HG02885 (cell line): ENCODE measurements around the gene GPC6.

Source experiments
- ATAC-seq: cut with Tn5 transposase; IDR thresholded peaks from one replicate; pipeline ENCODE4 v1.9.1; 2021; ENCODE audit warnings: mild to moderate bottlenecking; ENCODE audit not compliant: unreplicated experiment, poor library complexity

GPC6 gene

DNA sequence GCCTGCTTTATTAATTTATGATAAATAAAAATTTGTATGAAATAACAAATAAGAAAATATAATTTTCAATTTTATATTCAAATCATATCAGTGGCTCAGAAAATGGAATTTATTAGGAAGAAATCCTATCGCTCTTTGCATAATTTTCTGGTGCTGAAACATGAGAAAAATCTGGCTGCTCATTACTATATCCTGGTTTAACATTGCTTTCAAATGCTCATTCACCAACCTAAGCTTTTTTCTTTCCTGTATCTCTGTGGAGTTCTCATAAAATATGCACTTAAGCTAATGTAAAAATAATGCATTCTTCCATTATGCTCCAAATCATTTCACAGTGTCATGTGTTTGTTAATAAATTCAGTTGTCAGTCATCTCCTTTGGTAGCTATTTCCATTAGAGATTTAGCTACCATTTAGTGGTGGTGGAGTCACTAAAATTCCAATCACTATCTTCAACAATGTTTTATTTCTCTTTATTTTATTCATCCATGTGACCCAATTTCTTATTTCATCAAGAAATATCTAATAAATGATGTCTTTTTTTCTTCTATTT lies 754.9 kb downstream of the GPC6 start:
- ATAC-seq = no peak

DNA sequence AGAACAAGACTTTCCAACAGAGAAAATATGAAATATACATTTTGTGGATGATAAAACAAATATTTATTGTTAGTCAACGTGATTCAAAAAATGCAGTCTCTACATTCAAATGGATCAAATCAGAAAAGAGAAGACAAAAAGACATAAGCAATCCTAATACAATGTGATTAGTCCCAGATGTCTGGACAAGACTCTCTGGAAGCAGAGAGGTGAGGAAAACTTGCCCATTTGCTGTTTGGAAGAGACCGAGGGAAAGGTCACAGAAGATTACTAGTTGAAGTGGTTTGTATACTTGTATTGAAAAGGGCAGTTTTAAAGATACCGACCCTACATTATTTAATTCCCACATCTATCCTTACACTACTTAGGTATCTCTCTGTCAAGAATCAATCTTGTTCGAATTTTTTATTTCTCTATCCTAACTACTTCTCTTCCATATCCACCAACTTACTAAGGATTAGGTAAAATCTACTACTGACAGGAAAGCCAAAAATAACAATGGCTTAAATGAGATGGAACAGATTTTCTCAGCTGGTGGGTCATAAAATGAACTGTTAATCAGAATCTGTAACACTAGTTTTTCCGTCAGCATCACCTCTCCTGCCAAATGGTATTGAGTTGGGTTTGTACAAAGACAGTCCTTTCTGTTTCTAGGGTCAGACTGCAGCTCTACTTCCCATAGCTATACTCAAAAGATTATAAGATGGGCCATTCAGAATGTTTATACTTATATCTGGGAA lies 755.7 kb downstream of the GPC6 start:
- ATAC-seq = no peak

DNA sequence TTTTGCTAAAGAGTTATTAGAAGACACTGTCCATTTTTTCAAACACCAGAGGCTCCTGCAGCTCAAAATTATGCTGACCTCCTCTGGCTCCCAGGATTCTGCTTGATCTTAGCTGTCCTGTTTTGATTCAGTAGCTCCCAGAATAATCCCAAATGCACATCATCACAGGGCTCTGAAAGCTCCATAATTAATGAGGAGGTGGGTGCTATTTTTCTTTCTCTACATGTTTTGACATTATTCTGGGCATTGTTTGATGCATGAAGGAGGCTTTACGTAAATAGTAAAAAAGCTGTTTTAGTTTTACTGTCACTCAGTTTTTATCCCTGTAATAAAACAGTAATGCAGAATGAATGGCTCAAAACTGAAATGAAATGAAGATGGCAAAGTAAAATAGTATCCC lies 757.4 kb downstream of the GPC6 start:
- ATAC-seq = no peak

DNA sequence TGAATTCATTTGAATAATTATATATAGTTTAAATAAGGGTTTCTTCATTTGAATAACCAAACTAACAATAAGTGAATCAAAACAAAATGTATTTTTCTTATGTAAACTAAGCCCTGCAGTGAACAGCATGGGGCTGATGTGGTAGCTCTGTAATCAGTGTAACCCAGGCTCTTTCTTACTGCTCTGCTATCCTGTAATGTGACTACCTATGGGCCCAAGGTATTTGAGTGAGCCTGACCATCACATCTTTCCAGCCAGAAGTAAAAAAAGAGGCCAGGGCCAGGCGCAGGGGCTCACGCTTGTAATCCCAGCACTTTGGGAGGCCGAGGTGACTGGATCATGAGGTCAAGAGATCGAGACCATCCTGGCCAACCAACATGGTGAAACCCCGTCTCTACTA lies 758.3 kb downstream of the GPC6 start:
- no peak for ATAC-seq

DNA sequence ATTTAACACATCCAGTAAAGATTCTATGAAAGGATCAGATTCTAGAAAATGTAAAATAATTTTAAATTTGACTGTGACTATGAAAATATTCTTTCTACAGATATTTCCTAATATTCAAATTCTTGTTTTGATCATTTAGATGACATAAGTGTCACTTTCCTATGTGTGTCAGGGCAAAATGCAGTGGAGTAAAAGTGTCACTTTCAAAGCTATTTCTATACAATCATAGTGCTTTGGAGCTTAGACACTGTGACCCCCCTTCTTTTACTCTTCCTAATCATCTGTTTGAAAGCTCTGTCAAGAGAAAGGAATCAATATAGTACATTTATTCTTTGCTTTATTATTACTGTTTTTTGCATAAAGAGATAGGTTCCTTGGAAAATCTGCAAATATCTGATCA lies 760.9 kb downstream of the GPC6 start:
- no peak for ATAC-seq

DNA sequence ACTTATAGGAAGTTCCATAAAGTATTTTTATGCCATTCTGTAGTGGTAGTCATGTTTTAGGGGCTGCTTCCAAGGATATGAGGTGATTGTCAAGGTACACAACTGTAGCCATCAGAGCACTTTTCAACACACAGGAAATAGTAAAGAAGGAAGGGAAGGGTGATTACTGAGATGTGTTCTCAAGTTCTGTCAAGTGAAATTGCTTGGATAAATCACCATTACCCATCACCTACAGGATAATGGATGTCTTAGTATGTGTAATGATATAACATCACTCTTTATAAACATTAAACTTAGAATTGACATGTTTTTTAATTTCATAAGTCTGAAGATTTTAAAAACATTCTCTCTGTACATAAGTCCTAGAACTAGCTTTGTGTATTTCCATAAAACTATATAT lies 765.0 kb downstream of the GPC6 start:
- ATAC-seq = no peak

DNA sequence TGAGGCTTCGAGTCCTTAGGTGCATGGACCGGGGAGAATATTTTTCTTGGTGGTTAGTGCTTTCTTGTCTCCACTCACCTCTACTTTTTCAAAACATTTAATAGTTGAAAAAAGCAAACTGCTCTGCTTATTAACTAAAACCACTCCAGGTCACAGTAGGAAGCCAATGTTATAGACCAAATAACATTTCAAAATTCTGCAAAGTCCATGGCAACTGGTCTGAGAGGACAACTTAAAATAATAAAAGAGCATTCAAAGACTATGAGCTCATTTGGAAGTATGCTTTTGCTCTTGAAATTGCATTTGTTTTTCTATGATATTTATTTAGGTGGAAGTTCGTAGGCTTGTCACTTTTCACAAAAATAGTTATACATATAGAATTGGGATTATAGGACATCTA lies 769.9 kb downstream of the GPC6 start:
- ATAC-seq = no peak

DNA sequence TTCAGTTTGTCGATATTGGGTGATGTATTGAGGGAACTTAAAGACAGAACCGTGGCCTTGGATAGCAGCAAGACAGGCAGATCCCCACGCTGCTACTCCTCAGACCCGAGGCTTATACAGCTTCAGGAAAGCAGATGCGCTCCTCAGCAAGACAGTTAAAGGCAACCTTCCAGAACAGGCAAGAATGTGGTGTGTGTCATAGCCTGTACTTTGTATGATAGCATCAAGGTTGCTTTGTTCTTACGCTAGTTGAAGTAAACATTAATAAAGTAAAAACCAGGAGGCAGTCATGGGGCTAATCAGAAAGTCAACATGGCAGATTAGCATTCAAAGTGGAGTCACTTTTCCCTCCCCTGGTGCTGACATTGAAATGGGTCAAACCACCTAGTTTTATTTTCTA lies 779.7 kb downstream of the GPC6 start:
- no peak for ATAC-seq

DNA sequence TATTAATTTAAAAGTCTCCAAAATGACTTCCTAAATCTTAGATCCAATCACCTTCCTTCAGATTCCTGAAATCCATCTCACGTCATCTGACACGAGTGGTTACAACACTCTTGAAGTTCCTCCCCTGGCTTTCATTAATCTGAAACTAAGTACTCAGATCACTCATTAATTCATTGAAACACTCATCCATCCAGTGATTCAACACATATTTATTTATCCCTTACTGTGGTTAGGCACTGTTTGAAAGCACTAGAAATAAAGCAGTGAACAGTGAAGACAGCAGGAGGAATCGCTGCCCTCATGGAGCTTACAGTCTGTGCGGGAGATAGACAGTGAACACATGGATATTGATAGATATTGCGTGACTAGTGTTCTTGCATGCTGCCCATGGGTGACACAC lies 780.5 kb downstream of the GPC6 start:
- ATAC-seq = no peak

DNA sequence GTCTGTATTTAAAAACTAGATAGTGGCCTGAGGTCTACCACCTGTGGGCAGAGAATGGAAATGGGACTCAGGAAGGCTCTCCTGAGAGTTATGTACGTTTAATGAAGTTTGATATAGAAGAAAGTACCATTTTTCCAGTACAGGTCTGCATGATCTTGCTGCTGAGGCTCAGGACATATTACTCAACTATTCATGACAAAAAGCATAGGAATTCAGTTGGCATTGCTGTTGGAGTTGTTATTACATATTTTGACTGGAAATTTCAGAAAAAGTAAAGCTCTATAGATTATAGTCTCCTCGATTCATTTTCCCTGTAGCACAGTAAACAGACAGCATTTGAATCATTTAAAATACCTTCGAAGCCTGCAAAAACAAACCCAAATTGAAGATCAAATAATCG lies 783.1 kb downstream of the GPC6 start:
- no peak for ATAC-seq

DNA sequence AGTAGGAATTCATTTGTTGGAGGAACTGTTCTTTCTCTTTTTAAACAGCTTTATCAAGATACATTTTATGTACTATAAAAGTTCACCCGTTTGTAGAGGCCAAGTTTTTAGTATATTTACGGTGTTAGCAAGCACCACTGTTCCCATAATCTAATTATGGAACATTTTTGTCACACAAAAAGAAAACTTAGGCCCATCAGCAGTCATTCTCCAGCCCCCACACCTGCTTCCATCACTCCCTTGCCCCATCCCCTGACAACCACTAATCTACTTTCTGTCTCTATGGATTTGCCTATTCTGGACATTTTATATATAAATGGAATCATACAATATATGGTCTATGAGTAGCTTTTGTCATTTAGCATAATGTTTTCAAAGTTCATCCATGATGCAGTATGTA lies 787.9 kb downstream of the GPC6 start:
- no peak for ATAC-seq

DNA sequence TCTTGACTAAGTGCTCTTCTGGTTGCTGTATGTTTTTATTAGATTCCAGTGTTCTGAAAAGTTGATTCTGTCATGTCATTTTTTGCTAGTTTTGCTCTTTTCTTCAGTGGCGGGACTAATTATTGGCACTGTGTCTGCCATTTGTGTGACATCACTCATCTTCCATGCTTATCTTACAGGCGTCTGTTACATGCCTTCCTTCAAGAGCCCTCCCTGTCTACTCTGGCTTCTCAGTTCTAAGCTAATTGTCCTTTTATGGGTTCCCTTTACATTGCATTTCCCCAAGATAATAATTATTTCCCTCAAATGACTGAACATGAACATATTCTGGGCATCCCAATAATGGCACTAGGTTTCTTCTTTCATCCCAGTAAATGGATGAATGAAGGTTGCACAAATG lies 793.8 kb downstream of the GPC6 start:
- no peak for ATAC-seq

DNA sequence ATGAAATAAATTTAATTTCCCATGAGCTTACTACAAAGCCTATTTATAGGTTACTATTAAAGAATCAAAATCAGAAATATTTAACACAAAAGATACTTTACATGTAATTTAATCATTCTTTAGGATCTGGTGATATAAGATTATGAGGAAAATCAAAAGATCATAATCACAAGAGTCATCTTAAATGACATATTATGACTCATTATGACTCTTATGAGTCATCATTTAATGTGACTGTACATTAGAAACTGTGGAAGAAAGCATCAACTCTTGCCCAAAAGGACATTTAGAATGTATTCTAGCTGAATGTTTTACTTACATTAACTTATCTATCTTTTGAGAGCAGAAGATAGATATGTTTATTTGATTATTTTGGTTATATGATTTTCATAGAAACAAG lies 794.2 kb downstream of the GPC6 start:
- ATAC-seq = no peak

DNA sequence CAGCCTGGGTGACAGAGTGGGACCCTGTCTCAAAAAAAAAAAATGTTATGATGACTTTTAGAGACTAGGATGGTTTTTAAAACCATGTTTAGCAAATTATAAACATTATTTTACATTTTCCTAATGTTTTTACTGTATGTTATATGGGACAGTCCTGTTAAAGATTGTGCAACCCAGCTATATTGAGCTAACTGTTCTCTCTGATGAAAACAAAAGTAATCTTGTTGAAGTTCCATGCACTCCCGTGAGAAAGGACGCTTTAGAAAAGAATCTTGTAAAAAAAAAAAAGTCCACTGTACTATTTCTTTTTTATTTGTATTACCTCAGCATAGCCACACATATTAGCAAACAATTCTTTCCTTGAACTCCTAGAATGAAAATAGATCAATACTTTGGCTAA lies 801.6 kb downstream of the GPC6 start:
- no peak for ATAC-seq

DNA sequence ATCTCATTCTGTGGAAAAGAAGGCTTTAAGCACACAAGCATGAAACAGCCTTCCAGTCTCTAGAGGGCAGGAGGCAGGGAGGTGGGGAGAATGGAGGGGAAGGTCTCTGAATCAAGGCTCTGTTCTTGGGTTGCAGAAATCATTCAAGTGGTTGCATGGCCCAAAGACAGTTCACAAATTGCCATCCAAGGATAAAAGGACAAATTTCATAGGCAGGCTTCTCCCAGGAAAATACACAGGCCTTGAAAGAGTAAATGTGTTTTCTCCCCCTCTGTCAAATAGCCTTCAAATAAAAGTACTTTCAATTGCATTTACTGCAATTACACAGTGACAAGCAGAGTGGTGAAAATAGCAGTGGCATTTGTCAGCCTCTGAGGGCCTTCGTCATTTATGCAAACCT lies 802.0 kb downstream of the GPC6 start:
- ATAC-seq = no peak

DNA sequence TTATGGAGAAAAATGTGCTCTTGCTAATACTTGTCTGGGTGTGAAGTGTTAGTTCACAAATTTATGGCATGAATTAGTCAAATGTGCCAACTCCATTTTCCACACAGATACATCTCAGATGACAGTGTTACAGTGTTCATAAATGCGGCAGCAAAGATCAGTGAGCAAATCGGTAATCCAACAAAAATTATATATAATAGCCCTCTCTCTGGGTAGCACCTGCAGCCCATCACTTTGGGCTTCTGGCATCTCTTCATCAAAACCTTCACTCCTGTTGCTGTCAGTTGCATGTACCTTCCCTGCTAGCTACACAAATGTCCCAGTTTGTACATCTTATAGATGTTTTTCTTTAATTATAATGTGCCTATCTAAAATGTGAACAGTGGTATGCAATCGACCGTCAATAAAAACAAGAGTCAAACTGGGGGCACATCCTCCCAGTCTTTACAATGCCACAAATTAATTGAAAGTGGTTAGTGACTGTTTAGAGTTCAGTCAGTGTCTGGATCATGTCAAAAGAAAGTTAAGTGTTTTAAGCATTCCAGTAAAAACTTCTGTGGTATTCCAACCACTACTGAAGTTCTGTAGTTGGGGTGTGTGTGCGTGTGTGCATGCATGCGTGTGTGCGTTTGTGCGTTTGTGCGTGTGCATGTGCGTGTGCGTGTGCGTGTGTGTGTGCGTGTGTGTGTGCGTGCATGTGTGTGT lies 804.0 kb downstream of the GPC6 start:
- ATAC-seq = no peak

DNA sequence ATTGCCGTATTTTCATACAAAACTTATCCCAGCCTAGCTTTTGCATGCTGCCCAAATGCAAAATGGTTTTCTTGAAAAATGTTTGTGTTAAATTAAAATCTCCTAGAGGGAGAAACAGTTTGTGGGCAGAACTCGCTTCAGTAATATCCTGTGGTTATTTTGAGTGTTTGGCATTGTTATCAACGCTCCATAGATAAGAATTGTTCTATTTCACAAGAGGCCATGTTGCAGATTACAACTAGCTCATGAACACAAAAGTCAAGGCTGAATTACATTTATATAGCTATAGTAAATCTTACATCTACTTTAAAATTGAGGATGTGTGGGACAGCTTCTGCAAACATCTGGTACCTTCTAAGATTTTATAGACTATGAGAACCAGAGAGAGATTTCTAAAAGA lies 805.0 kb downstream of the GPC6 start:
- no peak for ATAC-seq

DNA sequence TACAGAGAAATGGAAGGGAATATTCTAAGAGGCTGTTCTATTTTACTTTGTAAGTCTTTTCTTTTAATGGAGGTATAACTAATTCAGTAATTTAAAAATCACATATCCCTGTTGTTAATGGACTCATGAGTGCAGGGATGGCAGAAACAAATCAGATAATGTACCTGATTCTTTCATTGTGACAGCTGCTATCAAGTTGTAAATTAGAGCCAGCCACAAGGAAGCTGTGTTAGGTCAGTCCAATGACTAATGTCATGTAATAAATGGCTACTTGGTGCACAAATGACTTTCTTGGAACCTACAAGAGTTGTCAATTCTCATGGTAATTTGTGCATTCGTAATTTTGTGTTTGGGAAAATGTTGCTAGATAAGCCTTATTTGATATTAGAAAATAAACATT lies 806.5 kb downstream of the GPC6 start:
- no peak for ATAC-seq

DNA sequence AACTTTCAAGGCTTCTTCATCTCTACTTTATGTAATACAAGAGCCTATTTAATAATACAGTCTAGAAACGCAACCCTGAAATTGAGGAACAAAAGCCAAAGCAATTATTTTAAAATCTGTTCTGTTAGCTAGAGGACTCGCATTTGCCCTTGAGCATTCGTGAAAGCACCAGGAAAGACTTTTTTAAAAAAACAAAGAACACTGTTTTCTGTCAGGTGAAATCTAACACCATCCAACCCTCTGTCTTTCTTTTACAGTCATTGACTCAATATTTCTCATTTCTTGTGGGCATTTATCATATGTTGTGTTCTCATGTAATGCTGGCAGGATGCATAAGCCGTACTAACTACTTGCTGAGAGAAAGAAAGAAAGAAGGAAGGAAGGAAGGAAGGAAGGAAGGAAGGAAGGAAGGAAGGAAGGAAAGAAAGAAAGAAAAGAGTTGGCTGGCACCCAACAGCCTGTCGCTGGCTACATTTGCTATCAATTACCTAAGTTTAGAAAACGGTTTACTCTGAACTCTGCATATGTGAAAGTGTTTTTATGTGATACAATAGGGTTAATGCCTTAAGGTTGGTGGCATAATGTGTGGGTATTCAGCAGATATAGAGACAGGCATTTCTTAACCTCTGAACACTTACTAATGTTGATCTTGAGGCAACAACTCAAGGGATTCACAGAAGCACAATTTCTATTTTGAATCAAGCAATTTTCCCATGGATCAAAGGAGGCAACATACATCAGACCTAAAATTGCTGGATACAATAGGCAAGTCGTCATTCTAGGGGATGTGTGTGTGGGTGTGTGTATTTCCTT lies 807.4 kb downstream of the GPC6 start:
- no peak for ATAC-seq

DNA sequence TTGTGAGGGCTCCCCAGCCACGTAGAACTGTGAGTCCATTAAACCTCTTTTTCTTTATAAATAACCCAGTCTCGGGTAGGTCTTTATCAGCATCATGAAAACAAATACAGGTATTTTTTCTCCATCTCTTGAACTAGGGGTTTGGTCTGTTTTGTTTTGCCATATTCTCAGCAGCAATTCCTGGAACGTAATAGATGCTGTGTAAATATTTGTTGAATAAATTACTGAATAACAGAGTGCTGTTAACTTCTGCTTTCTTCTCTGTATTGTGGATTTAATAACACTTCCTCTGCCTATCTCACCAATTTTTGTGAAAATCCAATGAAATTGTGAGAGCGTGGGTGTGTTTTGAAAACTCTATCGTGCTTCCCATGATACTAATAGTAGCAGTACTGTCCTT lies 823.4 kb downstream of the GPC6 start:
- ATAC-seq = no peak

DNA sequence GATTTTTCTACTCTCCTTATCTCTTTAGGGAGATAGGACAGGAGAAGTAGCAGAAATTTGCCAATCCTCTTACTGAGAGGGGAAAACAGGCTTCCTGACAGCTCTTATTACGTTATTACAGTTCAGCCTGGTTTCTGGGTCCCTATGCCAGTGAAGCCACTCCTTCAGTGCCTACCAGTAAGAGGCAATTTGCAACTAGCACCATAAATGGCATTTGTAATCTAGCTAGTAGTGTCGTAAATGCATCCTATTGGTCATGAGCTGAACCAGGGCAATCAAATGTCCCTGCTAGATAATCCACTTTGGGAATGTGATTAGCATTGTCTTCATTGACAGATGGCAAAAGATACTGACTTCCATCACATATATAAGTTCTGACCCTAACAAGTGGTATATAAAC lies 824.1 kb downstream of the GPC6 start:
- no peak for ATAC-seq
